Activated CD4-positive, alpha-beta T cell treated with anti-CD3 and anti-CD28 coated beads for 36 hours (primary cell): ENCODE data around the gene CLASRP. TPM values are rescaled to one million over a fixed set of nuclear protein-coding genes. Genes with fewer than 3 reads are reported as not detected.

Experiments used
- ATAC-seq: fragments of 200-7000 bp; cut with Tn5 transposase; one replicate; pipeline ENCODE4 v1.10.0; 2021; ENCODE audit warnings: mild to moderate bottlenecking, moderate library complexity
- CTCF ChIA-PET: fragments of 350-600 bp; sonication (Branson Sonifier 250); formaldehyde crosslinking; loops from one replicate; lab custom pipeline; 2021; ENCODE audit warnings: antibody characterized with exemption; lab: Charles Lee
- POLR2A ChIA-PET: fragments of 350-600 bp; sonication (Branson Sonifier 250); formaldehyde crosslinking; loops from one replicate; lab custom pipeline; 2021; ENCODE audit warnings: antibody characterized with exemption, inconsistent platforms; lab: Charles Lee
- DNase-seq: peaks from one replicate; pipeline ENCODE4 v3.0.0-alpha.2; 2020
- H3K27ac Mint-ChIP-seq: one replicate; pipeline ENCODE4 v1.8.0; 2021; ENCODE audit warnings: mixed read lengths
- H3K27me3 Mint-ChIP-seq: one replicate; pipeline ENCODE4 v1.8.0; 2021; ENCODE audit warnings: mixed read lengths
- H3K36me3 Mint-ChIP-seq: one replicate; pipeline ENCODE4 v1.8.0; 2021; ENCODE audit warnings: low read depth, mixed read lengths
- H3K4me1 Mint-ChIP-seq: one replicate; pipeline ENCODE4 v1.8.0; 2021; ENCODE audit warnings: mixed read lengths
- H3K4me3 Mint-ChIP-seq: one replicate; pipeline ENCODE4 v1.8.0; 2021; ENCODE audit warnings: mild to moderate bottlenecking, moderate library complexity, mixed read lengths
- H3K9me3 Mint-ChIP-seq: one replicate; pipeline ENCODE4 v1.8.0; 2021; ENCODE audit warnings: low read depth, mixed read lengths
- intact Hi-C, 2 experiments: fragments of 100-400 bp; cut with DNase I in 1 of 2; cut with micrococcal nuclease in 1 of 2; formaldehyde crosslinking; loops; one replicate each; pipeline versions ENCODE4 v1.14.2 to v1.15.1; 2022 to 2024; cut with DNase I, micrococcal nuclease
- total RNA-seq, 2 experiments: library from RNA; stranded (reverse); gene quantifications; one replicate each; pipeline ENCODE4 v1.2.3, GENCODE V29; 2021

Gene CLASRP
- total RNA-seq, 2 experiments from 2014 or later, result 101 to 103 TPM

DNA sequence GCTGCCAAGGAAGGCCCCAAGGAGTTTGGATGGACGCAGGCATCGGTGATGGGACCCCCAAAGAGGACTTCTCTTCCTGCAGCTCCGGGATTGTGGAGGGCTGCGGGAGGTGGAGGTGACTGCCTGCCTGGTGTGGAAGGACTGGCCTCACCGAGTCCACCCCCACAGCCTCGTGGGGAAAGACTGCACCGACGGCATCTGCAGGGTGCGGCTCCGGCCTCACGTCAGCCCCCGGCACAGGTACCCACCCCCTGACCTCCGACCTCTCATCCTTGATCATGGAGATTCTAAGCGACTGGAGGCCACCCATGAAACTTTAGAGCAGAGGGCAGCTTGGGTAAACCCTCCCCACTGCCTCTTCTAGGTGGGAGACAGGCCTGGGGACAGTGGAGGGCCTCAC is 16.9 kb upstream of the CLASRP start:
- ChIA-PET CTCF (interaction anchor here (0.6 to 1.3 kb wide), 2 partner anchors 10 to 35 kb away, joined by 4 read pairs; no protein-coding TSS in a partner anchor), POLR2A (no interaction called here)
- H3K27ac Mint-ChIP-seq, result no peak overlapping the region
- no peaks in the 10 kb centered on the region for H3K4me1 Mint-ChIP-seq
- no peak for ATAC-seq
- peaks cover 28% of the 10 kb centered on the region for H3K36me3 Mint-ChIP-seq
- intact Hi-C loops, result no loop called here
- H3K27me3 Mint-ChIP-seq, result no peaks in the 10 kb centered on the region
- no peak for DNase-seq
- H3K9me3 Mint-ChIP-seq, result no peaks in the 10 kb centered on the region
- H3K4me3 Mint-ChIP-seq, result no peak overlapping the region

- Mint-ChIP-seq H3K4me3 (no peak overlapping the region), H3K36me3 (peaks cover 33% of the 10 kb centered on the region)
Observed at GRCh38 chr19:45023048-45023447, 15.8 kb upstream of the CLASRP start.

GRCh38 chr19:45025264-45025663 is 13.6 kb upstream of the CLASRP start:
- intact Hi-C loops, result no loop called here
- no peak for DNase-seq
- ATAC-seq, result no peak
- H3K4me3 Mint-ChIP-seq, result no peak overlapping the region
- no peaks in the 10 kb centered on the region for H3K4me1 Mint-ChIP-seq
- no peak overlapping the region for H3K27ac Mint-ChIP-seq
- H3K9me3 Mint-ChIP-seq, result no peaks in the 10 kb centered on the region
- H3K36me3 Mint-ChIP-seq, result peaks cover 36% of the 10 kb centered on the region
- CTCF ChIA-PET, result no interaction called here
- POLR2A ChIA-PET, result no interaction called here
- H3K27me3 Mint-ChIP-seq, result no peaks in the 10 kb centered on the region

More at GRCh38 chr19:45023048-45023447, 15.8 kb upstream of the CLASRP start:
- H3K27ac Mint-ChIP-seq, result no peak overlapping the region
- ATAC-seq (no peak), DNase-seq (no peak)
- ChIA-PET POLR2A (no interaction called here), CTCF (interaction anchor here (0.7 kb wide), 1 partner anchor 416 kb away, joined by 3 read pairs; no protein-coding TSS in a partner anchor)
- H3K4me1 Mint-ChIP-seq, result no peaks in the 10 kb centered on the region
- no peaks in the 10 kb centered on the region for H3K27me3 Mint-ChIP-seq
- no peaks in the 10 kb centered on the region for H3K9me3 Mint-ChIP-seq
- intact Hi-C loops, result no loop called here

GRCh38 chr19:45027371-45027770 is 11.5 kb upstream of the CLASRP start:
- CTCF ChIA-PET, result interaction anchor here (1.1 kb wide), 1 partner anchor 32 kb away, joined by 3 read pairs; no protein-coding TSS in a partner anchor
- H3K4me3 Mint-ChIP-seq, result no peak overlapping the region
- H3K27ac Mint-ChIP-seq, result no peak overlapping the region
- H3K9me3 Mint-ChIP-seq, result no peaks in the 10 kb centered on the region
- H3K36me3 Mint-ChIP-seq, result peaks cover 48% of the 10 kb centered on the region
- H3K27me3 Mint-ChIP-seq, result no peaks in the 10 kb centered on the region
- H3K4me1 Mint-ChIP-seq, result no peaks in the 10 kb centered on the region
- no peak for ATAC-seq
- intact Hi-C loops, result no loop called here
- no peak for DNase-seq
- POLR2A ChIA-PET, result interaction anchor here (1.6 kb wide), 1 partner anchor 12 kb away, joined by 6 read pairs; no protein-coding TSS in a partner anchor

- POLR2A ChIA-PET, result interaction anchor here (0.7 kb wide), 1 partner anchor 9 kb away, joined by 5 read pairs; no protein-coding TSS in a partner anchor
- no peaks in the 10 kb centered on the region for H3K27me3 Mint-ChIP-seq
- H3K4me1 Mint-ChIP-seq, result no peaks in the 10 kb centered on the region
- no peaks in the 10 kb centered on the region for H3K9me3 Mint-ChIP-seq
- DNase-seq (no peak), ATAC-seq (no peak)
- CTCF ChIA-PET, result interaction anchor here (1.0 kb wide), 1 partner anchor 11 kb away, joined by 3 read pairs; no protein-coding TSS in a partner anchor
- H3K27ac Mint-ChIP-seq, result no peak overlapping the region
- intact Hi-C loops, result no loop called here
- H3K4me3 Mint-ChIP-seq, result no peak overlapping the region
- H3K36me3 Mint-ChIP-seq, result peaks cover 61% of the 10 kb centered on the region
Observed at GRCh38 chr19:45030825-45031224, 8.0 kb upstream of the CLASRP start.

DNA sequence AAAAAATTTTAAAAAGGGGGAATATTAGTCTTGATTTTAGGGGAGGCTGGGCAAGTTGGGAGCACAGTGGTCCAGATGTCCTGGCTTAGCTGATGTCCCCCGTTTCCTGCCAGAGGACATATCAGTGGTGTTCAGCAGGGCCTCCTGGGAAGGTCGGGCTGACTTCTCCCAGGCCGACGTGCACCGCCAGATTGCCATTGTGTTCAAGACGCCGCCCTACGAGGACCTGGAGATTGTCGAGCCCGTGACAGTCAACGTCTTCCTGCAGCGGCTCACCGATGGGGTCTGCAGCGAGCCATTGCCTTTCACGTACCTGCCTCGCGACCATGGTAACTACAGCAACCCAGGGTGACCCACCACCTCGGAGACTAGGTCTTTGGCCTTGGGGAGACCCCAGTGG is 6.4 kb upstream of the CLASRP start:
- Mint-ChIP-seq H3K27ac (no peak overlapping the region), H3K4me1 (no peaks in the 10 kb centered on the region), H3K9me3 (no peaks in the 10 kb centered on the region), H3K36me3 (peaks cover 55% of the 10 kb centered on the region), H3K27me3 (no peaks in the 10 kb centered on the region), H3K4me3 (no peak overlapping the region)
- POLR2A ChIA-PET, result no interaction called here
- no peak for ATAC-seq
- no peak for DNase-seq
- CTCF ChIA-PET, result interaction anchor here (0.6 kb wide), 1 partner anchor 447 kb away, joined by 5 read pairs; no protein-coding TSS in a partner anchor
- intact Hi-C loops, result no loop called here

- Mint-ChIP-seq H3K27ac (no peak overlapping the region), H3K4me3 (no peak overlapping the region), H3K27me3 (no peaks in the 10 kb centered on the region), H3K9me3 (no peaks in the 10 kb centered on the region), H3K4me1 (peaks cover 18% of the 10 kb centered on the region), H3K36me3 (peaks cover 56% of the 10 kb centered on the region)
- CTCF ChIA-PET, result interaction anchor here (0.5 kb wide), 1 partner anchor 1389 kb away, joined by 3 read pairs; no protein-coding TSS in a partner anchor
- no peak for DNase-seq
- POLR2A ChIA-PET, result interaction anchor here (0.7 kb wide), 1 partner anchor 341 kb away, joined by 3 read pairs; no protein-coding TSS in a partner anchor
- no peak for ATAC-seq
- intact Hi-C loops, result no loop called here
Observed at GRCh38 chr19:45035755-45036154, 3.1 kb upstream of the CLASRP start.

- CTCF ChIA-PET, result interaction anchor here (0.7 to 1.5 kb wide), 2 partner anchors 54 to 317 kb away, joined by 3 read pairs; no protein-coding TSS in a partner anchor
- POLR2A ChIA-PET, result no interaction called here
- peaks cover 57% of the 10 kb centered on the region for H3K36me3 Mint-ChIP-seq
- ATAC-seq (no peak), DNase-seq (no peak)
- no peak overlapping the region for H3K4me3 Mint-ChIP-seq
- H3K27ac Mint-ChIP-seq, result peak overlapping the region; percentile 58
- H3K9me3 Mint-ChIP-seq, result no peaks in the 10 kb centered on the region
- intact Hi-C loops, result no loop called here
- peaks cover 32% of the 10 kb centered on the region for H3K4me1 Mint-ChIP-seq
- H3K27me3 Mint-ChIP-seq, result no peaks in the 10 kb centered on the region
Observed at GRCh38 chr19:45037393-45038169, 1.3 kb upstream of the CLASRP start.

DNA sequence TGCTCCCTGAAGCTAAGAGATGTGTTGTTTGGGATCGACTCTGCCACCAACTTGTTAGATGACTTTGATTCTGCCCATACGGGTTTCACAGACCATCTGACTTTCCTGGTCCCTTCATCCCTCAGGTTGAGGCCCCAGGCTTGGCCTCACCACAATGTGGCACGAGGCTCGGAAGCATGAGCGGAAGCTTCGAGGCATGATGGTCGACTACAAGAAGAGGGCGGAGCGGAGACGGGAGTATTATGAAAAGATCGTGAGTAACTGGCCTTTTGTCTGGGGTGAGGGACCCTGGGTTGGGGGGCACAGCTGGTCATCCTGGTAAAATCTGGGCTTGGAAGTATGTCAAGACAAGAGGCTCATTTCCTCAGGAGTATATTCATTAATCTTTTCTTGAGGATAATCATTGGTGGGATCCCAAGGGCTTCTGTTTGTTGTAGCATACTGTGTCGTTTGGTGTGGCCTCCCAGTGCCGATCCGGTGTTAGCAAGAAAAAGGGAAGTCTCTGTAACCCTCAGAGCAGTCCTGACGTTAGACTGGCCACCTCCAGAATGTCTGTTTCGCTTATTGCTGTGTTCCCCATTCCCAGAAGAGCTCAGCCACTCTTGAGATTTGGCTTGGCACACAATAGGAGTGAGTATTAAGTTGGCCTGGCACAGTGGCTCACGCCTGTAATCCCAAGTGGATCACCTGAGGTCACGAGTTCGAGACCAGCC is 1.4 kb downstream of the CLASRP start:
- intact Hi-C loops, result no loop called here
- H3K4me1 Mint-ChIP-seq, result peaks cover 35% of the 10 kb centered on the region
- DNase-seq (no peak), ATAC-seq (no peak)
- H3K9me3 Mint-ChIP-seq, result no peaks in the 10 kb centered on the region
- ChIA-PET POLR2A (interaction anchor here (0.6 to 1.9 kb wide), 6 partner anchors 13 to 138 kb away, joined by 3 to 8 read pairs (median 4); partner anchors contain the start of genes BLOC1S3 and PPP1R37), CTCF (interaction anchor here (0.8 to 2.4 kb wide), 5 partner anchors 19 to 51 kb away, joined by 3 to 16 read pairs (median 5); no protein-coding TSS in a partner anchor)
- H3K36me3 Mint-ChIP-seq, result peaks cover 58% of the 10 kb centered on the region
- peak overlapping the region; percentile 96 for H3K27ac Mint-ChIP-seq
- H3K27me3 Mint-ChIP-seq, result no peaks in the 10 kb centered on the region
- H3K4me3 Mint-ChIP-seq, result peak overlapping the region; percentile 97

- intact Hi-C loops, result no loop called here
- ChIA-PET POLR2A (no interaction called here), CTCF (interaction anchor here (0.5 to 2.4 kb wide), 3 partner anchors 16 to 192 kb away, joined by 3 to 16 read pairs (median 3); no protein-coding TSS in a partner anchor)
- peaks cover 44% of the 10 kb centered on the region for H3K4me1 Mint-ChIP-seq
- H3K27me3 Mint-ChIP-seq, result no peaks in the 10 kb centered on the region
- H3K27ac Mint-ChIP-seq, result no peak overlapping the region
- no peak for DNase-seq
- H3K4me3 Mint-ChIP-seq, result no peak overlapping the region
- no peaks in the 10 kb centered on the region for H3K9me3 Mint-ChIP-seq
- H3K36me3 Mint-ChIP-seq, result peaks cover 59% of the 10 kb centered on the region
- ATAC-seq, result no peak
Observed at GRCh38 chr19:45041125-45041524, 2.3 kb downstream of the CLASRP start.
